ENCODE data around the gene NLRX1.
"Not testable (repeated sequence)": the region's sequence is repeated elsewhere in the genome, so short reads cannot be mapped to it uniquely, and the experiment has no call there.

Gene NLRX1, protein sequence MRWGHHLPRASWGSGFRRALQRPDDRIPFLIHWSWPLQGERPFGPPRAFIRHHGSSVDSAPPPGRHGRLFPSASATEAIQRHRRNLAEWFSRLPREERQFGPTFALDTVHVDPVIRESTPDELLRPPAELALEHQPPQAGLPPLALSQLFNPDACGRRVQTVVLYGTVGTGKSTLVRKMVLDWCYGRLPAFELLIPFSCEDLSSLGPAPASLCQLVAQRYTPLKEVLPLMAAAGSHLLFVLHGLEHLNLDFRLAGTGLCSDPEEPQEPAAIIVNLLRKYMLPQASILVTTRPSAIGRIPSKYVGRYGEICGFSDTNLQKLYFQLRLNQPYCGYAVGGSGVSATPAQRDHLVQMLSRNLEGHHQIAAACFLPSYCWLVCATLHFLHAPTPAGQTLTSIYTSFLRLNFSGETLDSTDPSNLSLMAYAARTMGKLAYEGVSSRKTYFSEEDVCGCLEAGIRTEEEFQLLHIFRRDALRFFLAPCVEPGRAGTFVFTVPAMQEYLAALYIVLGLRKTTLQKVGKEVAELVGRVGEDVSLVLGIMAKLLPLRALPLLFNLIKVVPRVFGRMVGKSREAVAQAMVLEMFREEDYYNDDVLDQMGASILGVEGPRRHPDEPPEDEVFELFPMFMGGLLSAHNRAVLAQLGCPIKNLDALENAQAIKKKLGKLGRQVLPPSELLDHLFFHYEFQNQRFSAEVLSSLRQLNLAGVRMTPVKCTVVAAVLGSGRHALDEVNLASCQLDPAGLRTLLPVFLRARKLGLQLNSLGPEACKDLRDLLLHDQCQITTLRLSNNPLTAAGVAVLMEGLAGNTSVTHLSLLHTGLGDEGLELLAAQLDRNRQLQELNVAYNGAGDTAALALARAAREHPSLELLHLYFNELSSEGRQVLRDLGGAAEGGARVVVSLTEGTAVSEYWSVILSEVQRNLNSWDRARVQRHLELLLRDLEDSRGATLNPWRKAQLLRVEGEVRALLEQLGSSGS

DNA sequence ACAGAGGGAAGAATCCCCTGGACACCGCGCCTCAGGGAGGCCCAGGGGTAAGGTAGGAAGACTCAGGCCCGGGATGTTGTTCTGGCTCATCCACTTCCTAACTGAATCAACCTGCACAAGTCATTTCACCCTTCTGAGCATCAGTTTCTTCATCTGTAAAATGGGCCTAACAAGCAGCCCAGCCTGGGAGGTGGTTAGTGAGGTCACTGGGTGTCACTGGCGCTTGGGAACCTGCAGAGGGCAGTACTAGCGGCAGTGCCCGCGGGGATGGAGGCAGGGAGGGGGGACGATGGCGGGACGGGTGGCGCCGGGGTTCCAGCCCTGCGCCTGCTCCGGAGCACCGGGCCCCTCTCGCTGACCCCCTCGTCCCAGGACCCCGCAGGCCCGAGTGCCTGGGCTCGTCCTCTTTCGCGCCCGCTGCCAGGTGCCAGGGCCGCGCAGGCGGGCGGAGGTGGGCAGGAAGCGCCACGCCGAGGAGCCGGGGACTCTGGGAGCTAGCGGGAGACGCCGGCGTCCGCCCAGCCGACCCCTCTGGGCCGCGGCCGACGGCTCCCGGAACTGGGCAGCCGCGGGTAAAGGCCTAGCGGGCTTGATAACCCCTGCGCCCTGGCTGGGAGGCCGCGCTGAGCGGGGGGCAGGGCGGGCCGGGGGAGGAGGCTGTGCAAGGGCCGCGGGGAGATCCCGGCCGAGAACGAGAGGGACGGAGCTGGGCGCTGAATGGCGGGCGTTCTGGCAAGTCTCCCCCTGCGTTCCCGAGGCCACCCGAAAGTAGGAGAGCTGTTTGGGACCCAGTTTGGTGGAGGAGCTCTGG lies at the start of gene NLRX1:
NLRX1 (plus strand) TSS at position 255 of the 811 bp plus-strand sequence. CDS start 2,679 bp downstream, outside the sequence.
- peak in 1 of 2 experiments; percentile 43 for DNase-seq

DNA sequence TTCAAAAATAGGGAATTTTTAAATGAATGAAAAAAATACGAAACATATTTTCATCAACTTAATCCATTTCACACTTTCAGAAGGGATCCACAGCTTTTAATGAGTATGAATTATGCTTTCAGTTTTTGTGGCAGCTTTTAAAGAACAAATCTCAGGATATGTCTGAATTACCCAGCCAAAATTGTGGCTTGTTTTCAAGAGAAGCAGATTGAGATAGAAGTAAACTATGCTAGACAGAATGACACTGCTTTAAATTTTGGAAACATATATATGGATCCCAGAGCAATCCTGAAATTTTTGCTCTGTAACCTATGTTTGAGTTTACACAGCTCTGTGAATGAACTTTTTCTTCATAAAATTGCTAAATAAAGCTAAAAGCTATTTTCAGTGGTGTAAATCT lies 49.6 kb upstream of the NLRX1 start:
- no peak for DNase-seq

DNA sequence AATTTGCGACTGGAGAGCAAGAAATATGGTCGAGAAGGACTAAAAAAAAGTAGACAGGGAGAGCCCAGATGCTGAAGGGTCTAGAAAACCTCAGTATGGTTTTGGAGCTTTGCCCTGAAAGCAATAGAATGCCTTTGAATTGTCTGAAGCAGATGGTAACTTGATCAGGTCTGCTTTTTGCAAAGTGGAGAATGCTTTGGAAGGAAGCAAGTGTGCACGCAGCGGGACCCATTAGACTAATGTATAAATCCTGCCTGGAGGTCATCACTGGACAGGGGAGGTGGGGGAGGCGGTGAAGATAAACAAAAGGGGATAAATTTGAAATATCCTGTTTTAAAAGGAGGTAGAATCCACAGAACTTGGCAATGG lies 47.9 kb upstream of the NLRX1 start:
- DNase-seq, result no peak

DNA sequence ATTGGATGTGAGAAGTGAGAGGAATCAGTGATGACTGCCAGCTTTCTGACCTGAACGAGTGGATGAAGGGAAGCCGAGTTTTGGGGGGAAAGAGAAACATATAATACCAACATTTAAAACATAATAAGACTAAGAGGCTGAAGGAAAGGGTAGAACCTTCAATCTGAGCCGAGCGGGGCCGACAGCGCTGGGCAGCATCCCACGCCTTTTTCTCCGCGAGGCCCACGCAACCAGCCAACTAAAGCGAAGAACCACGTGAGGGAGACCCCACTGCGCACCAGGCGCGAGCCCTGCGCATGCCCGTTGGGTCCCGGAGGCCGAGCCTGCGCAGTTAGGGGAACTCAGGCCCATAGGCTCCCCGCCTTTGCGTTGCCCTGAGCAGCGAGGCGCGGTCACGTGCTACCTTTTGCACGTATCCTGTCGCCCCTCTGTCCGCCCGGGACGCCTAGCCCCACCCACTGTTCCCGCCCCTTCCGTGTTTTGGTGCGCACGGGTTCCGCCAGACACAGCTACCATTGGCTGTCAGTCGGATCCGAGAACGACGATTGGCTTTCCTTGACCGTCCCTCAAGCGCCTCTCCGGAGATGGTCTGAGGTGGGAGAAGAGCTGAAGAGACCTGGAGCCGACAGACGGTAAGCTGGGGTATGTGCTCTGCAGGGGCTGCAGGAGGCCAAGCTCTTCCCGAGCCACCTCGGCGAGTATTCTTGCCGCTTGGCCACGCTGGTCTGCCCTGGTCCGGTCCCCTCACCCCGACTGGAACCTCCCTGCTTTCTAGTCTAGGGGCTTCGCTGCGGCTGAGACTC lies 47.3 kb upstream of the NLRX1 start, which contains the start of gene HINFP:
HINFP (plus strand) TSS at position 573 of the 803 bp plus-strand sequence. CDS start 5,365 bp downstream, outside the sequence.
- peak; percentile 96 to 99 for DNase-seq

DNA sequence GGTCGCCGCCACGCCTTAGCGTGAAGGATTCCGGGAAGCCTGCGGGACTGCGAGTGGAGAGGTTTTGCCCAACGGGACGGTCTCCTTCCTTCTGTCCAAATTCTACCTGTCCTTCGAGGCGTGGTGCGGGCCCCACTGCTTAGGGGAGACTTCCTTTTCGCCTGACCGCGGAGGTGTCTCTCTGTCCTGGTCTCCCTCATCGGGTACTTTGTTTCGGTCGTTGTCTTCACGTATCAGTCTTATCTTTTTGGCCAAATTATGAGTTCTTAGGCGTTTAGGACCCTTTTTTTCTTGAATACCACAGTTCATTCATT lies 46.8 kb upstream of the NLRX1 start:
- DNase-seq, result no peak

DNA sequence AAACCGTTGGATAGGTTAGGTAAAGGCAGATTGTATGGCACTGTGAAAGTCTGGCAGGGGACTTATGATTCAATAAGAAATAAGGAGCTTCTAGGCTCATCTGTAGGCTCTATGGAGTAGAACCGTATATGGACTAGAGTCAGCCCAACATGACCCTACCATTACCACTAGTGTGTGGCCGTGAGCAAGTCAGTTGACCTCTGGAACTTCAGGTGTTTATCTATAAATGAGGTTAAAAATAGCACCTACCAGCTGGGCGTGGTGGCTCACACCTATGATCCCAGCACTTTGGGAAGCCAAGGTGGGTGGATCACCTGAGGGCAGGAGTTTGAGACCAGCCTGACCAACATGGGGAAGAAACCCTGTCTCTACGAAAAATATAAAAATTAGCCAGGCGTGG lies 42.7 kb upstream of the NLRX1 start:
- DNase-seq, result no peak

DNA sequence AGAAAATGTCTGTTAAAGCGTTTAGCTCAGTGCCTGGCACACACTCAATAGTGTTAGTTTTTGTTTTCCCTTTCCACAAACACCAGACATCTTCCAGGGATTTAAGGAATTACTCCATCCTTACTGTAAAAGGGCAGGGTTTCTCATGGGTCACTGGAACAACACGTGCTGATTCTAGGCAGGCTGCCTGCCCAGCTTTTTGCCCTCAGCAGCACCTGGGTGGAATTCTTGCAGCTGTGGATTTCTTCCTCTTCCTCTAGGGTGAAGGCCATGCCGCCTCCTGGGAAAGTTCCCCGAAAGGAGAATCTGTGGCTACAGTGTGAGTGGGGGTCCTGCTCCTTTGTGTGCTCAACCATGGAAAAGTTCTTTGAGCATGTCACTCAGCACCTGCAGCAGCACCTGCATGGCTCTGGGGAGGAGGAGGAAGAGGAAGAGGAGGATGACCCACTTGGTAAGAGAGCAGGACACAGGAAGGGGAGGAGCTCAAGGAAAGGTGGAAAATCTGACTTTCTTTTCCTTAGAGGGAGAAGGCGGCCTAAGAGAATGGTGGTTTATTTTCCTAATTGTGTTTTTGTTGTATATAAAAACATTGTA lies 41.8 kb upstream of the NLRX1 start:
- no peak for DNase-seq

DNA sequence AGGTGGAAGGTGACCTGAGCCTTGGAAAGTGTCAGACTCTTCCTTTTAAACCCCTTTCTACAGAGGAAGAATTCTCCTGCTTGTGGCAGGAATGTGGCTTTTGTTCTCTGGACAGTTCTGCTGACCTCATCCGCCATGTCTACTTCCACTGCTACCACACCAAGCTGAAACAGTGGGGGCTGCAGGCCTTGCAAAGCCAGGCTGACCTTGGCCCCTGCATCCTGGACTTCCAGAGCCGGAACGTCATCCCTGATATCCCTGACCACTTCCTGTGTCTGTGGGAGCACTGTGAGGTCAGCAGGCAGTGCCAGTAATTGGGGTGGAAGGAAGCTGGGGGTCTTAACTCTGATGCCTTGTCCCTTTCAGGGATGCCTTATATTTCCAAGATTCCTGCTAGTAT lies 37.9 kb upstream of the NLRX1 start:
- no peak for DNase-seq

DNA sequence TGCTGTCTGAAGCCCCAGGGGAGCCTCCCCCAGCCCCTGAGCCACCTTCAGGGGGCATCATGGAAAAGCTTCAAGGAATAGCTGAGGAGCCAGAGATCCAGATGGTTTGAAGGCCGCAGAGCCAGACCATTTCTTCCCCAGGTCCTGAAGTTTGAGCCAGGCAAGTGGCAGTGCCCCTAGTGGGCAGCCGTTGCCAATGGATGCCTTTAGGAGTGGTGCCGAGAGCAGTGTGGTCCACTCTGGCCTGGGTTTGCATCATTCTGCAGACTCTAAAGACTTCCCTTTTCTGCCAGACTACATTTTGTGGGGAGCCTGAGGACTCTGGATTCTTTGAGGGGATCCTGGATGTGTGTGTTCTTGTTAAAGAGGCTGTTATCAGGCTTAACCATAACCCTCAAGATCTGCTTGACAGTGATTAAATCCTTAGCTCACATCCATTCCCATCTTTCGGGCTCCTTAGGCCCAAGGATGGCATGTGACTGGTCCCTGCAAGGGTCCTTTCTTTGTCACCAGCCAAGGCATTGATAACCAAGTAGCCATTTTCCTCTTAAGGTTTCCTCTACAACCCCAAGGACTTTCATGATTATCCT lies 34.0 kb upstream of the NLRX1 start:
- DNase-seq, result no peak

DNA sequence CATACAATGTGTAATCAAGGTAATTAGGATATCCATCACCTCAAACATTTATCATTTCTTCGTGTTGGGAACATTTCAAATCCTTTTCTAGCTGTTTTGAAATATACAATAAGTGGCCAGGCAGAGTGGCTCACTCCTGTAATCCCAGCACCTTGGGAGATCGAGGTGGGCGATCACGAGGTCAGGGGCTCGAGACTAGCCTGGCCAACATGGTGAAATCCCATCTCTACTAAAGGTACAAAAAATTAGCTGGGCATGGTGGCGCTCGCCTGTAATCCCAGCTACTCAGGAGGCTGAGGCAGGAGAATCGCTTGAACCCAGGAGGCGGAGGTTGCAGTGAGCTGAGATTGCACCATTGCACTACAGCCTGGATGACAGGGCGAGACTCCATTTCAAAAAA lies 29.2 kb upstream of the NLRX1 start:
- not testable (repeated sequence) for DNase-seq

DNA sequence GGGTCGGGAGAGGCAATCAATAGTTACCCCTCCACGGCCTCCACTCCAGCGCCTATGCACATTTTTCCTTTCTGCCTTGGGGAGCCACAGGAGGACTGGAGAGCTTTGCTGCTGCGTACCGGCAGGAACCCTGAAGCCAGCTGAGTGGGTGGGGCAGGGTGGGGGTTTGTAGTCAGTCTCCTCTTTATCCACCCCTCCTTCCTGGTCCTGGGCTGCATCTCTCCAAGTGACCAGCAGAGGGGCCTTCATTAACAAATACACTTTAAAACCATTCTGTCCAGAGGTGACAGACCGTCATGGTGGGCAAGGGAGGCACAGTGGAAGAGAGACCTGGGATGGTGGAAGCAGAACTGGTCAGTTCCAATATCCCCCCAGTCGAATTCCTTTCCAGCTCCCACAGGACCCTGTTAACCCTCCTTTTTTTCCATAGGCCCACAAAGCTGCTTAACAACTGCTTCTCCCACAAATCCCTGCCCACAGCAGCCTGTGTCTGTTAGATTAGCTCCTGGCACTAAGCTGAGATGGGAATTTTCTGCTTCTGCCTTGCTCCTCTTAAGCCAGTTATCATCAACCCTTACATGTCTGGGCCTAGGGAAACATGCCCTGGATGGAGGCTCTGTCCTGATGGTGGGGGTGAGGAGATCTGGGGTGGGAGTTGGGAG lies 23.6 kb upstream of the NLRX1 start:
- peak in 1 of 2 experiments; percentile 12 for DNase-seq

DNA sequence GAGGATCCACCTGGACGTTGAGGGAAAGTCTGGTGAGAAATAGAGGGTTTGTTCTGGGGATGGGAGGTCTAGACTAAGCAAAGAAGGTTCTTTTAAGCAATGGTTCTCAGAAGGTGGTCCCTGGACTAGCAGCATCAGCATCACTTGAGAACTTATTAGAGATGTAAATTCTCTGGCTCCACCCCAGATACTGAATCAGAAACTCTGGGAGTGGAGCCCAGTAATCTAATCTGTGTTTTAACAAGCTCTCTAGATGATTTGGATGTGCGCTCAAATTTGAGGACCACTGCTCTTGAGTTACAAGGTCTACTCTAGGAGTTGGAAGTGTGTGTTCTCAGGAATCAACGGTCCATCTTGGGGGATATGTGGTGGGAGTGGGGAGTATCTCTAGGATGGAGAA lies 23.0 kb upstream of the NLRX1 start:
- DNase-seq, result no peak

DNA sequence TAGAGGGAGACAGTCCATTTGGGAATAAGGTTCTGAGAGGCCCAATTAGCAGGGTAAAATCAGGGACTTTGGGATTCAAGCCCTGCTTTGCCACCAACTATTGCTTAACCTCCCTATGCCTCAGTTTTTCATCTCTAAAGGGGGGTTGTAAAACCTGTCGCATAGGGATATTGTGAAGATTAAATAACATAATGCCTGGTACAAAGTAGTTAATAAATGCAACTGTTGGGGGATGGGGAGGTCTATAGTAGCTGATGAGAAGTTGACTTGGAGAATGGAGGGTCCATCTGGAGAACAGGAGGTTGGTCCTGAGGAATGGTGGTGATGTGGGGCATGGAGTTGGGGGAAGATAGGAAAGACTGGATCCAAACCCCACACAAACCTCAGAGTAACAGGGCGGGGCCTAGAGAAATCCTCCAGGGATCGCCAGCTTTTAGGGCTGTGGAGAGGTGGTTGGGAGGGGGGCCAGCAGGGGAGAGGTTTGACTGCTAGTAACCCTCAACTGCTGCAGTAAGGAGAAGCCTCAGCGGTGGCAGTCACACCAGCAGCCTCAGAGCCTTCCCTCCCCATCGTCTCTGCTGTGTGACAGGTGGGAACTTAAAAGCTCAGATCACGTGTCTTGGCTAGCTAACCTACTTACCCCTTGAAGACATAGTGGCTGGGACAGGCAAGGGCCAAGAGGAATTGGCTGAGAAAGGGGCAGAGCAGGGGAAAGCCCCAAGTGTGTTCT lies 20.8 kb upstream of the NLRX1 start:
- peak; percentile 33 to 56 for DNase-seq

DNA sequence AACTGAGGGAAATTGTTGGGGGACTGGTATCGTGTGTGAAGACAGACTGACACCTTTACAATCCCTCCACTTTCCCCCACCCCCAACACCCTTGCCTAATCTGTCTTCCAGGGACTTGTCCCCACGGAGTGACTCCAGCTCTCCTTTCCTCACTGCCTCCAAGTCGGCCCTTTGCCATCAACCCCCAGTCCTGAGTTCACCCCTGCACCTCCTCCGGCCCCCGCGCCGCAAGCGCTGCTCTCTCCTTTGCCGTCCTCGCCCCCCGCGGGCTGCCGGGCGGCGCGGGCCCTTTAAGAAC lies 19.9 kb upstream of the NLRX1 start:
- DNase-seq, result no peak

DNA sequence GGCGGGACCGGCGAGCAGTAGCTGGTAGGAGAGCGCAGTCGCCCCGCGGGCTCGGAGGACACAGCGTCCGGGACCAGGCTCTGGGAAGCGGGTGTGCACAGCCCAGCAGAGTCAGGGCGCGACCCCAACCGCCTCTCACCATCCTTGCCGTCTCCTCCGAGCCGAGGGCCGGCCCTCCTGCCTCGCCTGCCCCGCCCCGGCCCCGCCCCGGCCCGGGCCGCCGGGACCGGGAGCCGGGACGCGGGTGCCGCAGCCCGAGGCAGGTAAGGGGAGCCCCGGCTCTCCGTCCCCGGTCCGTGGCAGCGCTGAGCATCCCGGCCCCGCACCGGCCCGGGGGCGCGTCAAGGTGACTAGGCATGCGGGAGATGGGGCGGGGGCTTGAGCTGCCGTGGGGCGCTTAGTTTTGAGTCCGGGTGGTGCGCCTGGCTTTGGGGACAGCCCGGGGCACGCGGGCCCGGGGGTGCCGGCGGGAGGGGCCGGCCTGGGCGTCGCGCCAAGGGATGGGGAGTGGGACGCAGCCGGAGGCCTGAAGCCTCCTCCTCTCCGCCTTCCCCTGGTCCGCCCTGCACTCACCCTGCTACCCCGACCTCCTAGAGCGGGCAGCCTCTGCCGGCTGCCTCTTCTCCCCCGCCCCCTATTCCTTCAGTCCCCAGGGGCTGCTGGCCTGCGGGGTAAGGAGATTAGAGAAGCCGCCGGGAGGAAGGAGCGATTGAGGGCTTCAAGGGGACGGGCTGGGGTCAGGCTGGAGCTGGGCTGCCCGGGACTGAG lies 19.3 kb upstream of the NLRX1 start, which contains the start of gene ABCG4:
ABCG4 (plus strand) TSS at position 35 of the 768 bp plus-strand sequence. CDS start 914 bp downstream, outside the sequence.
- no peak for DNase-seq

DNA sequence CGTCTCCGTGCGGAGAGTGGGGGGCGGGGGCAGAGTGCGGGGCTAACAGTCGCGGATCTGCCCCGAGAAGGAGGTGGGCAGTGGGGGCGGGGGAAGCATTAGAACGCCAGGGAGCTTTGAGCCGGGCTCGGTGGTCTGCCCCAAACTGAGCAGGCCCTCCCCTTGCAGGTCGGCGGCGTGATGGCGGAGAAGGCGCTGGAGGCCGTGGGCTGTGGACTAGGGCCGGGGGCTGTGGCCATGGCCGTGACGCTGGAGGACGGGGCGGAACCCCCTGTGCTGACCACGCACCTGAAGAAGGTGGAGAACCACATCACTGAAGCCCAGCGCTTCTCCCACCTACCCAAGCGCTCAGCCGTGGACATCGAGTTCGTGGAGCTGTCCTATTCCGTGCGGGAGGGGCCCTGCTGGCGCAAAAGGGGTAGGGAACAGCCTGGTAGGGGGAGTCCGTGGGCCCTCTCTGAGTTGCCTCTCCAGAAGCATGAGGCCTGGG lies 18.7 kb upstream of the NLRX1 start:
- DNase-seq, result no peak

DNA sequence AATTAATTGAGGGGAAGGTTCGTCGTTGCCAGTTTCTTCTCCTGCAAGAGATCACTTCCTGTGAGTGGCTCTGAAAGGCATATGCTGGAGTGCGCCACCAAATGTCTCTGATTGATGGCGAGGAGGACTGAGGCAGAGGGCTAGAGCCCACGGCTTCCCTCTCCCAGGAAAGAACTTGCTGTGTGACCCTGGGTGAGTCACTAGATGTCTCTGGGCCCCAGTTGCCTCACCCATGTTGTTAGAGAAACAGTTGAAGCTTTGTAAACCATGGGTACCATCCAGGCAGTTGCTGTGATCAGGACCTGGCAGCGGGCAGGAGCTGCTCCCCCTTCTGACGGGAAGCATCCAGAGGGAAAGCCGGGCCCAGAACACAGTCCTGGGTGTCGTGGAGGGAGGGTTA lies 16.5 kb upstream of the NLRX1 start:
- DNase-seq, result no peak

DNA sequence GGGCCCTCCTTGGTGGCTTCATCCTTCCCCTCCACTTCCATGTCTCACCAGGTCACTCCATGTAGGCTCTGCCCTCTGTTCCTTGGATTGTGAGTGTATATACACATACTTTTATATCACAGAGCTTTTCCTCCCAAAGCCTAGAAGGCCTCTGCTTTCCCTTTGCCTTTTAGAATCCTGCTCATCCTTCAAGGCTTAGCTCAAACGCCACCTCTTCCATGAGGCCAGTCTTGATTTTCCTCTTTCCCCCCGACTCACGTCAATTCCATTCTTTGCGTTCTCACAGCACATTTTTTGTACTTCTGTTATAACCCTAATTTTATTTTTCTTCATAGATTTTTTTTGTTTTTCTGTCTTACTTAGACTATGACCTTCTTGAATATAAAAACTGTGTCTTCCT lies 15.9 kb upstream of the NLRX1 start:
- no peak for DNase-seq

Data from cerebellar nuclear complex (tissue), 1 donor.